Suprapubic skin (tissue), 3 donors: ENCODE data around the gene EVPL.

ENCODE experiments used
- EP300 ChIP-seq: sonication (generic); formaldehyde crosslinking; IDR thresholded peaks from one replicate; pipeline ENCODE4 v1.6.1; 2017; ENCODE audit warnings: antibody characterized with exemption
- POLR2A ChIP-seq, 2 donors: fragments of 450-650 bp; IDR thresholded peaks; one replicate each; pipeline ENCODE4 v1.6.1; 2017; ENCODE audit warnings: antibody characterized with exemption in 2 of 2, mild to moderate bottlenecking in 2 of 2, moderate library complexity in 2 of 2
- TF ChIP-seq, protein P1 (sequence below), 2 donors: fragments of 200-600 bp in 1 of 2; fragments of 450-650 bp in 1 of 2; sonication (generic) in 1 of 2; IDR thresholded peaks; one replicate each; pipeline ENCODE4 v1.5.1; 2016 to 2019; ENCODE audit warnings: antibody characterized with exemption in 2 of 2, mild to moderate bottlenecking in 1 of 2, moderate library complexity in 1 of 2

GRCh38 chr17:75996665-75997590 lies 30.2 kb downstream of the EVPL start:
- TF ChIP-seq, protein P1, sequence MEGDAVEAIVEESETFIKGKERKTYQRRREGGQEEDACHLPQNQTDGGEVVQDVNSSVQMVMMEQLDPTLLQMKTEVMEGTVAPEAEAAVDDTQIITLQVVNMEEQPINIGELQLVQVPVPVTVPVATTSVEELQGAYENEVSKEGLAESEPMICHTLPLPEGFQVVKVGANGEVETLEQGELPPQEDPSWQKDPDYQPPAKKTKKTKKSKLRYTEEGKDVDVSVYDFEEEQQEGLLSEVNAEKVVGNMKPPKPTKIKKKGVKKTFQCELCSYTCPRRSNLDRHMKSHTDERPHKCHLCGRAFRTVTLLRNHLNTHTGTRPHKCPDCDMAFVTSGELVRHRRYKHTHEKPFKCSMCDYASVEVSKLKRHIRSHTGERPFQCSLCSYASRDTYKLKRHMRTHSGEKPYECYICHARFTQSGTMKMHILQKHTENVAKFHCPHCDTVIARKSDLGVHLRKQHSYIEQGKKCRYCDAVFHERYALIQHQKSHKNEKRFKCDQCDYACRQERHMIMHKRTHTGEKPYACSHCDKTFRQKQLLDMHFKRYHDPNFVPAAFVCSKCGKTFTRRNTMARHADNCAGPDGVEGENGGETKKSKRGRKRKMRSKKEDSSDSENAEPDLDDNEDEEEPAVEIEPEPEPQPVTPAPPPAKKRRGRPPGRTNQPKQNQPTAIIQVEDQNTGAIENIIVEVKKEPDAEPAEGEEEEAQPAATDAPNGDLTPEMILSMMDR (IDR thresholded peaks at IDR 0.05): no peak
- no peak for TF ChIP-seq POLR2A (IDR thresholded peaks at IDR 0.05)
- no peak for TF ChIP-seq EP300
